HFF-Myc (cell line): ENCODE data around the gene DNAJC5.

Experiments used
- DNase-seq: peaks from one replicate; pipeline ENCODE4 v3.0.0-alpha.2; 2011; ENCODE audit warnings: low read depth; ENCODE audit errors: extremely low read depth
- H3K4me3 ChIP-seq: replicated peaks from 2 replicates; pipeline ENCODE4 v1.5.1; 2011; ENCODE audit warnings: low read depth, mild to moderate bottlenecking, control low read depth, low read length
- CTCF ChIP-seq: IDR thresholded peaks from 2 replicates; pipeline ENCODE4 v1.5.1; 2012; ENCODE audit warnings: mild to moderate bottlenecking, low read depth, low read length, control low read depth; ENCODE audit errors: missing control alignments

DNAJC5 gene

GRCh38 chr20:63946986-63947637, 52.2 kb downstream of the DNAJC5 start:
- H3K4me3 ChIP-seq, result no peak overlapping the region
- no peak for TF ChIP-seq CTCF
- DNase-seq, result no peak

- no peak for DNase-seq
- H3K4me3 ChIP-seq, result no peak overlapping the region
Observed at GRCh38 chr20:63947638-63948456, 52.9 kb downstream of the DNAJC5 start.

GRCh38 chr20:63950701-63951397, 55.9 kb downstream of the DNAJC5 start:
- DNase-seq, result no peak
- TF ChIP-seq CTCF, result no peak
- no peak overlapping the region for H3K4me3 ChIP-seq

More at GRCh38 chr20:63947638-63948456, 52.9 kb downstream of the DNAJC5 start:
- no peak for TF ChIP-seq CTCF

- no peak overlapping the region for H3K4me3 ChIP-seq
- TF ChIP-seq CTCF, result no peak
- no peak for DNase-seq
Observed at GRCh38 chr20:63951398-63952209, 56.7 kb downstream of the DNAJC5 start.

GRCh38 chr20:63952210-63952535, 57.2 kb downstream of the DNAJC5 start:
- TF ChIP-seq CTCF, result no peak
- no peak for DNase-seq
- H3K4me3 ChIP-seq, result no peak overlapping the region

- DNase-seq, result no peak
- TF ChIP-seq CTCF, result no peak
- no peak overlapping the region for H3K4me3 ChIP-seq
Observed at GRCh38 chr20:63952769-63953168, 57.8 kb downstream of the DNAJC5 start.
